MV-4-11 (cell line): ENCODE measurements around the gene ROBO1.

Experiments used
- DNase-seq: peaks from one replicate; lab custom pipeline; 2025; lab: John Stamatoyannopoulos, UW

Gene ROBO1

DNA sequence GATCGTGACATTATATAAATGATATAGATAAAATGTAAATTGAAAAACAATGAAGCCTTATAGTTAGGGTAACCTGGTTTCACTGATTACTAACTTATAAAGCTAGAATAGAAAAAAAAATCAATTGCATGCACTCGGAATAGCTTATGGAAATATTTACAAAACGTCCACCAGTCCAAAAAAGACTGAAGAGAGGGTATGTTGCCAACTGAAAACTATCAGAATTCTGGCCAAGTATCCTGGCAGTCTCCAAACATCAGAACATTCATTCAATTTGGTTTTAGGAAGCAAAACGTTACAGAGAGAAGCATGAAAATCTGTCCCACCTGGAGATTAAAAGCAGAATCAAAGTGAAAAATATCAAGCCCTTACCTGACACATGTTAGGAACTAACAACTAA lies 892.4 kb downstream of the ROBO1 start:
- no peak for DNase-seq

DNA sequence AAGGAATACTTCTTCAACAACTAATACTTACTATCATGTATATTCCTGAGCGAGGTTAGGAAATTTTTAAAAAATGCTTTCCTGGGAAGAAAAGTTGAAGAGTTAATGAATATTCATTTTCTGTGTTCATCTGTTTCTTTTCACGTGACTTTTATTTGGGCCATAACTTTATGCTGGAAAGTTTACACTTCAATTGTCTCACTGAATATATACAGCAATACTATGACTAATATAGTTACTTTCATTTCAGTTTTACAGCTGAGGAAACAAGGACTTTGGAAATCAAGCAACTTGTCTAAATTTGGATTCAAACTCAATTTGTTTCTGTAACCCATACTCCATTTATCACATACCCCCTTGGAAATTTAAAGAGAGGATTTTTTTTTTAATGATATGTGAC lies 894.2 kb downstream of the ROBO1 start:
- DNase-seq, result no peak

DNA sequence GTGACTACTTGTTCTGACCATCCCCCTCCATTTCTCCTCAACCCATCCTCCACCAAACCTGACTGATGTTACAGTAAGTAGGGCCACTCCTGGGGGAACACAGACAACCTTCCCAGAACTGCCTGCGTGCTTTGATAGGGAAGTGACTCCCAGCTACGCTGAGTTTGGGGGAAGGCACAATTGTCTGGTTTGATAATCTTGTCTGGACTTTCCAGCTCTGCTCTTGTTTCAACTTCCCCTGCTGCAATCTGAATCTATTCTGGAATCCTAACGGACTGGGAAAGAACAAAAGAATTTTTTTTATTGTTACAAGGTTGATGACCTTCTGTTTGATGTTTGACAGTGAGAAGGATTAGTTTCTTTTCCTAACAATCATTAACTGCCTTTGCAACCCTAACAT lies 895.6 kb downstream of the ROBO1 start:
- no peak for DNase-seq

DNA sequence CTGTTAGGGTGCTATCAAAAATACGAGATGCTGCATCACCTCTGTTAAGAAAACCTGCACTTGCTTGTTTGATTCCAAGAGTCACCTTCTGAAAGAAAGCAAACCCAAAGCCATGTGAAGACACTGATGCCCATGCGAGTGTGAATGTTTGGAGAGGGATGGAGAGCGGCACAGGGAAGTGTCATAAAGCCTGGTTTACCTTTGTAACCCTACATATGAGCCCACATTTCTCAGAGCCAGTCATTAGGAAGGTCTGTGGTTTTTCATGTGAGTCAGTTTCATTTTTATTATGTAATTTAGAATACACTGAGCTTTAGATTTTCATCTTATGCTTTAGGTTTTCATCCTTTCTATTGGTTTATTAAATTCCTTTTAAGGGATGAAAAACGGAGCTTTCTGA lies 896.8 kb downstream of the ROBO1 start:
- no peak for DNase-seq

DNA sequence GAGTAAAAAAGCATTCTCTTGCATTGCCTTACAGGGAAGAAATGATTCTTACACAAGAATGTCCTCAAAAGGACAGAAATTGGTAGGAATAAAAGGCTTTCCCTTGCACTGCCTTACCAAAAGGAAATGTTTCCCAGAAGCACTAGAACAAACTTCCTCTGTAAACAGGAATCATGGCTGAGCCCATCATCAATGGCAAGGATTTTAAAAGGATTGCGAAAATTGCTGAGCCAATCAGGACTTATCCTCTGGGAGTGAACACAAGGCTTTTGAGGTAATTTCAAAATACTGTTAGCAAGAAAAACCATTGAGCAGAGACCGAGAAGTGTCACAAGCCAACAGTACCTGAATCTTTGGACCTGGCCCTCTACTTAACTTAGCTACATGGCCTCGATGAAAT lies 897.3 kb downstream of the ROBO1 start:
- no peak for DNase-seq

DNA sequence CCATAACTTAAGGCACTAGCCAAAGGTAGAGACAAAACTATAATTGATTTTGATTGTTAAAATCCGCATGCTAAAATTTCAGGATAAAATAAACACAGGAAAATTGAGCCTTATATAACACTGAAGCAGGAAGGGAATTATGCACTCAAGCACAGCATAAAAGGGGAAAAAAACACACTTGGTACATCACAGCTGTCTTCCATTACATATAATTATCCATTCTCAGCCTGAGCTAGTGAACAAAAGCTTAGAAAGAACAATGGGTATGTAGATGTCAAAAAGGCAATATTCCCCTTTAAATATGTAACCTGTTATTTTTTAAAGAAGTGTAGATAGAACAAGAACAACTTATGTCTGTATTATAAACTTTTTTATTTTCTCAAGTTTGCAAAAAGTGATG lies 899.2 kb downstream of the ROBO1 start:
- no peak for DNase-seq

DNA sequence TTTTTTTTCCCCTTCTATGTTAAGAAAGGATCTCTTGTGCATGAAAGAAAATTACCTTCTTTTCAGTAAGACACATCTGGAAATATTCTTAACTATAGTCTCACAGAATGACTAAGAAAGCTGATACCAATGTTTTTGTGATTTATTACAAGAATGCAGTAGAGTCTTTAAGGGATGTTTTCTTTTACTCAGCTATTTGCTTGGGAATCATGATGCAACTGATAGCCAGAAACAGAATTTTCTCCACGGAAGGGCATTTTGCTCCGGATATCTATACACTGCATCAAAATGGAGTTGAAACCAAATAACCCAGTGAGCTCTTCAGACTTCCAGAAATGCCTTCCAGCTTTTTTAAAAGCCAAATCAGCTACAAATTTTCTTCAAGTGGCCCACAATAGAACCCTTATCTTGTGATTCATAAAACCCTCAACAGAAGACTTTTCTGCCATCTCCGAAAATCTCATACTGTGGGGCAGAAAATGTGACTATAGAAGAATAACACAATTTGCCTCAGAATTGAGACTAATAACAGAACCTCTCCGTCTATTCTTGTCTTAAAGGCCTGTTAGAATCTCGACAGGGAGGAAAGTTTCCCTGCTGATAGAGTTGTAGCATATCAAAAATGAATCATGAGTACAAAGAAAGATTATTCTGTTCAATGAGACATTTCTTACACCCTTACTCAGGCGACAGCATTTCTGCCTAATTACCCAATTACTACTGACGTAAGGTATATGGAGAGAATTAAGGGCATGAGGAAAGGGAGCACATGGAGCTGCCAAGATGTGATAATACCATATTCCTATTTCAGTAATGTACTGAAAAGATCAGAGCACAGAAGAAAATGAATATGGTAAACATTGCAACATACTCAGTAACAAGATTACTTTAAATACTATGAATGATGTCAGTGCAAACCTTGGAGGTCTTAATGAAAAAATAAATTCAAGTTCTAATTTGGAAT lies 900.1 kb downstream of the ROBO1 start:
- DNase-seq, result no peak

DNA sequence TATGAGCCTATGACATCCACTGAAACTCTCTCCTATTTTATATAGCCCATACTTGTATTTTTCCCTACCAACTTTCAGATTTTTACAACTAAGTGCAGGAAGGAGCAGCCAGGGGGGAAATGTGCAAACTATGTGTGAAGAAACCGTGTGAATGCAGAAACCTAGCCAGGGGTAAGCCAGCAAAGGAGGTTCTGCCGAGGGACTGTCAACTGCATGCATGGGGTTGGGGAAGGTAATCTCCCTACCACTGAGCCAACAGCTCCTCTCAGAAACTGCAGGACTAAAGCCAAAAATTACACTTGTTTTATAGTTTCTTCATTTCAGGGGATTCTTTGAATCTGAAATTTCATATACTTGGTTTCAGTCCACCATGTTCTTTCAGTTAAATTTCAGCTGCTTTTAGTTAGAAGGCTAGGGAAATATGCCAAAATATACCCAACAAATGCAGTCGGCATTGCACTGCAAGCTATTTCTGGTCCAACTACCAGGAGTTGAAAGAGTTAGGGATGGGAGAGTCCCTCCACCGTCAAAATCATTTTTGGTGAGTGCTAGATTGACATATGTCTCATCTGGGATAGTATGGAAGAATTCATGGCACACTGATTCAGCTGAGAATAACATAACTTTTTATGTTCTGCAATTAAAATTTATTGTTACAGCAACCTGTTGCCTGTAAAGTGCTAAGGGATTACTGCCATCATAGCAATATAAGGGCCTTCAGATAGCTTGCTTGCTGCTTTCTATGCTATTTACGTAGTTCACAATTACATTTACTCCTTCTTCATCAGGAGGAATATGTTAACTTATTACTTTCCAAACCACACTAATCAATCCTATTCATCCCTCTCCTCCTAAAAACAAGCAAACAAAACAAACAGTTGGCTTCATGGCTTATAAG lies 904.2 kb downstream of the ROBO1 start:
- DNase-seq, result no peak

DNA sequence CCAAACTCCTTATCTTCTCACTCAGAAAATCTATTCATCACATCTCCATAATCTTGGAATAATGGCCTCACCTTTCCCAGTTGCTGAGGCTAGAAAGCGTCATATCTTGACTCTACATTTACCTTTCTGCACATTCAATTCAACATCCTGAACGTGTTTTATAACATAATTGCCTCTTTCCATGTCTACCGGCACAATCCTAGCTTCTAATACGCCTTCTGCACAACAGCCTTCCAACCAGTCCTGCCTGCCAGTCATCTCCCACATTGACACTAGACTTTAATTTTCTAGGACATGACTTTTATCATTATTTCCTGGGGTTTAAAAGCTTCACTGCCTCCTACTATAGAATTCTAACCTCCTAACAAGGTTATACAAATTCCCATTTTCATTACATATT lies 906.6 kb downstream of the ROBO1 start:
- no peak for DNase-seq

DNA sequence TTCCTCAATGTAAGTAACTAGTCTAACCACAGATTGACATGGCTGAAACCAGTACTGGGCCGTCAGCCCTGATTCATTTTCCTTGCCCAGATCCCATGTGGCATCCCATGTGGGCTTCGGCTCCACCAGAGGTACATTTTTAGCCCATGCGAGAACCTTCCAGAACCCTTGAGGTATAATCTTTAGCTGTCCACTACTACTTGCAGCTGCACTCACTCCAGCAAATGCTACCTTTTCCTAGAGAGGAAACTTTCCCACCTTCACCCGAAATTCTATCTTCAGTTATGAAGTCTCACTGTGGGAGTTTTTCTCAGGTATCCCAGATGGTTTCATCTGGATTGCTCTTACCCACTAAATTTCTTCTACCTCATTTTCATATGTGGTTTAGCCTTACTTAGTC lies 907.2 kb downstream of the ROBO1 start:
- no peak for DNase-seq

DNA sequence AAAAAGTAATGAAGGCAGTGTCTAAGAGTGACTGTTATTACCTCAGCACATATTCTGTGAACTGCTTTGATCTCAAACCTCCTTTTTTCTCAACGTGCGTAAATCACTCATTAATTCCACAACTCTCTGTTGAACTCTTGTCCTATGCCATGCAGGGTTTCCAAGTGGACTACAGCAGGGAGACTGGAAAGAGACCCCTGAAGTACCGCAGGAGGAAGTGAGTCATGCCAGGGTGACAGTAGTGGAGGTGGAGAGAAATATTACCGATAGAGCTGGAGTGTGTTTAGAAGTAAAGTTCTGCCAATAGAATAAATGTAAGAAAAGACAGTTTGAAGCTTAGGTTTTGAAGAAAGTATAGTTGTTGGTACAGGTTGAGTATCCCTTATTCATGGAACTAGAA lies 908.9 kb downstream of the ROBO1 start:
- DNase-seq, result no peak

DNA sequence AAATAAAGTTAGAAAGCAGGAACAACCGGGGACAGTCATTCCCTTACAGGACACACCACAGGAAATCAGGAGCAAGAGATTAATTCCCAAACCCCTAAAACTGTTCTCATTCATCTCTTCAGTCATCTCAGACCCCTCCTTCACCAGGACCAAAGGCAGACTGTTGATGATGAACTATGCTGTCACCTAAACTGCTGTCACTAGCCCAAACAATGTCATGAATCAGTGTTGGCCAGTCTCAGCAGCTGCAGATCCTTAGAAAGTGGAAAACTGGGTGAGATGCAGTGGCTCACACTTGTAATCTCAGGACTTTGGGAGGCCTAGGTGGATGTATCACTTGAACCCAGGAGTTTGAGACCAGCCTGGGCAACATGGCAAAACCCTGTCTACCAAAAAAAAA lies 909.6 kb downstream of the ROBO1 start:
- no peak for DNase-seq

DNA sequence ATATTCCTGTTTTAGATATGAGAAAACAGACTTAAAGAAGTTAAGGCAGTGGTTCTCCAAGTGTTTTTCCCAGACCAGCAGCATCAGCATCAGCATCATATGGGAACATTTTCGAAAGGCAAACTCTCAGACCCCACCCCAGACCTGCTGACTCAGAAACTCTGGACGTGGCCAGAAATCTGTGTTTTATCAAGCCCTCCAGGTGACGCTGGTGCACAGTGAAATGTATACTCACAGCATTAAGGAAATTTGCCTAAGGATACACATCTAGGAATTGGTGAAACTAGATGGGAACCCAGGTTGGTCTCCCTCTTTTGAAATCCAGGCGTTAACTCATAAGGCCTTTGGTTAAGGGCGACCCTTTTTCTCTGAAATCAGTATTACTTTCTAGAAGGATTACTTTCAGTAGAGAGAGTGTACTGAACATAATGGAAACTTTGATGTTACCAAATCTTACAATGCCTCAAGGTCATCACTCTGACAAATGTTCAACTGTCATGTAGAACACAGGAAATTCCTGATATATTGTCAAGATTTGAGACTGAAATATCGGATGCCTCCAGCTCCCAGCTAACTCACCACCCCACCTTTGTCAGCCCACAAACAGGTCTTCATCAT lies 910.2 kb downstream of the ROBO1 start:
- no peak for DNase-seq

DNA sequence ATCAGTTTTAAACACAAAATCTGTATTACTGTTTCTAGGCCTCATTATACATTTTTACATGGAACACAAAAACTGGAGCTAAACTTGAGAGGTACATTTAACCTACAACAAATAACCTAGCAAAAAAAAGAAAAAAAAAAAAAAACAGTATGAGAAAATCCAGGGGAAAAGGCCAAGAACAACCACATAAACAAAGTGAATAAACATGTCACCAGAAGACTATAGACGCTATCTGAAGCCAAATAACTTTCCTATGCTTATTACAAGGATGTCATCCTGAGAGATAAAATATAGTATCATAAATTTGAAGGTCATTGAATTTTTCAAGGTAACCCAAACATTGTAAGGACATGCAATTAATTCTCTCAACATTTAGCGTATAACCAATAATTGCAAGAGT lies 911.6 kb downstream of the ROBO1 start:
- DNase-seq, result no peak

DNA sequence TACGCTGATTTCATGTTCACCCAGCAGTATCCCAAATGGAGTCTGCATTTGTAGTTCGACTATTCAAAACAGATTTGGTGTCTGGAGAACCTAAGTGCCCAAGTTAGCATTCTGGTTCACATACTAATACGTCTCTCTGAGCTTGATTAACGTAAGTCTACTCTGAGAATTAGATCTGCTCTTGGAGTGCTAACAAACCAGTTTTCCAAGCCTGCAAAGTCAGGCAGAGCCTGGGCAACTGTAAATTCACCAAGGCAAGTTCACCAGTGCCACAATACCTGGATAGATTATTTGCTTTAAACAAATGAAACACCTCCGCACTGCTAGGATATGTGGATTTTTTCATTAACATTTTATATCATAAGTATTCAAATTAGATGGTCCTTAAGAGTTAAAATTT lies 912.6 kb downstream of the ROBO1 start:
- no peak for DNase-seq

DNA sequence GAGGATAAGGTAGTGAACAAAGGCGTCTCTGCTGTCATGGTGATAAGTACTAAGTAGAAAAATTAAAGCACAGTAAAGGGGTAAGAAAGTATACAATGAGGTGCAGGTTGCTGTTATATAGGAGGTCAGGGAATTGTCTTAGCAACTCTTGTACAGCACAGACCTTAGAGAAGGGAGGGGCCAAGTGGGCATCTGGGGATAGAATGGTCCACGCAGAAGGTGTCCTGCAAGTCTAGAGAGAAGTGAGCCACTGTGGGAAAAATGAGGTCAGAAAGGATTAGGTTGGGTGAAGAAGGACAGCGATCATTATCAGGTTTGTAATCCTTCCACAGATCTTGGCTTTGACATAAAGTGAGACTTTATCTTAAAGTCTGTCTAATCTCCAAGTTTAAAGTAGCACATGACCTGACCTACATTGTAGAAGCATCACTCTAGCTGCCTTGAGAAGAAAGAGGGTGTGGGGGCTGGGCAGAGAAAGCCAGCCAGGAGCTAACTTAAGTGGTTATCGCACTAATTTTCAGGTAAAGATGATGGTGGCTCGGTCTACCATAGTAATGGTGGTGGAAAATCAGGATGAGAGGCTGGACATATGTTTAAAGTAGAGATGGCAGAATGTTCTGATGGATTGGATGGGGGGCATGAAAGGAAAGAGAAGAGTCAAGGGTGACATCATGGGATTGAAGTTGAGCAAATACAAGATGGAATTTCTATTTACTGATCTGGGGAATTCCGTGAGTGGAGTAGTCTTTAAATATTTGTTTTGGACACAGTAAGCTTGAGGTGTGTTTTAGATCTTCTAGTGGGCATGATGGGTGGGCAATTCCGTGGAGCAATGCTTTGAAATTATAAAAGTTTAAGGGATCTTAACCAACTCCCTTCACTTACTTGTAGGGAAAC lies 919.2 kb downstream of the ROBO1 start:
- no peak for DNase-seq

DNA sequence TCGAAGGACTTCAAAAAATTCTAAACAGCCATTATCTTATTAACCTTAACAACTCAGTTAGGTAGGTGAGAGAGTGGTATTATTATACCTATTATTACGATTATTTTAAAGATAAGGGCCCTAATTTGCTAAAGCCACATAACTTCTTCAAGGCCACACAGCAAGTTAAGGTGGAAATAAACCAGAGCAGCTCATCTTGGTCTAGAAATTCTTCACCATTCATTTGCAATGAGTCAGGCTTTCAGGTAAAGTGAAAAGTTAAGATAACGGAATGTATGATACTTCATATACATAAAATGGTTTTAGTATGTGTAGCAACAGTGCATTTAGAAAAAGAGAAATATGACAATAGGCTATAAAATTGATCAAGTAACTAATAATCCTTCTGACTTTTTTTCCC lies 920.2 kb downstream of the ROBO1 start:
- DNase-seq, result no peak

DNA sequence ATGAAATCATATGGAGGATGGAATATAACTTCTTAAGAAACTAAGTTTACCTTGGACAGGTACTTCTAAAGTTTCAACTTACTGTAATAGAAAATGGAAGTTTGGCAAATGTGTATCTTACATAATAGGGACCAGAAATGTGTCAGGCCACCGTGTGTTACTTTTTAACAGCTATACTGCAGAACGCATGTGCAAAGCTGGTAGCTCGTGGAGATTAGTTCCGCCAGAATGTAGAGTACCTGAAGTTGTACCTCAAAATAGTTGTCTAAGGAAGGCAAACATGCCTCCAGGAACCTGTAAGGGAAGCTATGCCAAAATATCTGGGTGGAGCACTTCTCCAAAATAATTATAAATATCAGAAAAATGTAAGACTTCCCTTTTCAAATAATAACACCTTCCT lies 920.6 kb downstream of the ROBO1 start:
- DNase-seq, result no peak

DNA sequence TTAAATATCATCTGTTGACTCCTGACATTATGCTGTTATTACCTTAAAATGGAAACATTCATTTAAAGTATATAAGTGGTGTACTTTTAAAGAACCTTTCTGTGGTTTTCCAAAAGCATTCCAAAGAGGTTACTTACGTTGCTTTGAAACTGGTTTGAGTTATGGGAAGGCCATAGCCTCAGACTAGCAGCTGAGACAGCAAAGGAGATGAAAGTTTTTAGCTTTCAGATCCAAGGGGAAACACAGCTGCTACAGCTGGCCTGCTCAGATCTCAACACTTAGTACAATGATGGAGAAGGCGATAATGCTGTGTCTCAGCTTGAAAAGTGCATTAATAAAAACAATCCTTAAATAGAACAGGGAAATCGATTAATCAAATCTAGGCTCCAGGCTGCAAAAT lies 921.1 kb downstream of the ROBO1 start:
- no peak for DNase-seq

DNA sequence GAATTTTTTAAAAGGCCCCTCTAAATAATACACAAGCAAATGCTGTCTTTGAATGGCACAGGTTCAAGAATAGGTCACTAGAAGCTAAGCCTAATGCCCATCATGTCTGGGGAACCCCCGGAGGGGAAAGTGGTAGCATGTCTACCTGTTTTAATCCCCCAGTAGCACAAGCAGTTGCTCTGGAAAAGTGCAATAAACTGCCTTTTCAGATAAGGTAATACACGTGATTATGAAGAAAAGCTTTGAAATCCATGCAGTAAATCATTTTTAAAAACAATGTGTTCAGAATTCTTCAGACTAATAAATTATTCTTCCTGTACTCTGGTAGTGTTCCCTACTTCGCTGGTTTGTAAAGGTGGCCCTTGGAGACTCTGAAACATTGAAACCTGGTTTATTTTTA lies 922.2 kb downstream of the ROBO1 start:
- DNase-seq, result no peak

DNA sequence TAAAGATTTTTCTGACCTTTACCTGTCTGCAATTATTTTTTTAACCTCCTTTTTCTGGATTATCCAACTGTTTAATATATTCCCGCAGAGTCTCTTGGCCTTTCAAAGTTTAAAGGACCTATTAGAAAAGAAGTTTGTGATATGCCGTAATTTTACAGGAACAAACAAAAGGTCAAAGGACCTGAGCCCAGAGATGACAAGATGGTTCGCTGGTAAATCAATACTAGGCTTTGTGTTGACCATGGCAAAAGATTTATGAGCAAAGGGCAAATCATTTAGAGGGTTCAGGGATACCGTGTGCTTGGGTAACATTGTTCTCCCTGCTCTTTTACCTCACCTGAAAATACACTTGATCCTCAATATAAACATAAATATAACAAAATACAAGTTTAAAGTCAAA lies 923.5 kb downstream of the ROBO1 start:
- no peak for DNase-seq

DNA sequence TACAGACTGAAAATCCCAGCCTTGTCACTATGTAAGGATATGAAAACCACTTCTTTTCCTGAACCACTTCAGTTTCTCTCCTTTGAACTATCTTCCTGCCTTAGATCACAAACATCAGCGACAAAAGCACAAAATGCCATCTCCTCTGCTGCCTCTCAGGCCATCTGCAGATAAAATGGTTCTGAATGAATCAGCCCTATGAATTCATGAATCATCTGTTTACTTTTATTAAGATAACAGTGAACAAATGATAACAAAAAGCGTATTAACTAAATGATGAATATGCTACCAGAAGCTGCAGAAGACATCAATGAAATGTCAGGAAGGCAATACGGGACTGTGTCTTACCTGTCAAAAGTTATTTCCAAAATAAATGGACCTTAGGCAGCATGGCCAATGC lies 928.1 kb downstream of the ROBO1 start:
- no peak for DNase-seq
